Sigmoid colon (tissue), 7 donors: ENCODE measurements around the gene MEPCE. TPM values are rescaled to one million over a fixed set of nuclear protein-coding genes. Genes with fewer than 3 reads are reported as not detected.

Source experiments
- DNase-seq: peaks from one replicate; pipeline ENCODE4 v3.0.0-alpha.2; 2019
- H3K27ac ChIP-seq, 4 donors: fragments of 200-600 bp; sonication (generic); one replicate each; pipeline ENCODE4 v1.5.1; 2016 to 2019; ENCODE audit warnings: mild to moderate bottlenecking in 1 of 4
- H3K27me3 ChIP-seq, 3 donors: fragments of 200-600 bp; sonication (generic); one replicate each; pipeline ENCODE4 v1.5.1; 2019; ENCODE audit warnings: mild to moderate bottlenecking in 1 of 3
- H3K36me3 ChIP-seq, 4 donors: fragments of 200-600 bp; sonication (generic); one replicate each; pipeline ENCODE4 v1.5.1; 2016 to 2019
- H3K4me1 ChIP-seq, 4 donors: fragments of 200-600 bp; sonication (generic); one replicate each; pipeline ENCODE4 v1.5.1; 2017 to 2019
- H3K4me3 ChIP-seq, 4 donors: fragments of 200-600 bp; sonication (generic); one replicate each; pipeline ENCODE4 v1.5.1; 2017 to 2019; ENCODE audit warnings: mild to moderate bottlenecking in 2 of 4, moderate library complexity in 1 of 4
- H3K9me3 ChIP-seq, 4 donors: fragments of 200-600 bp in 3 of 4; sonication (generic) in 3 of 4; one replicate each; pipeline versions ENCODE4 v1.5.1 to v1.6.1; 2013 to 2019
- CTCF ChIP-seq, 4 experiments: fragments of 450-650 bp in 3 of 4; fragments of 200-600 bp in 1 of 4; IDR thresholded peaks; one replicate each; pipeline ENCODE4 v1.5.1; 2016 to 2019; ENCODE audit warnings: antibody characterized with exemption in 4 of 4, mild to moderate bottlenecking in 3 of 4, moderate library complexity in 2 of 4
- EP300 ChIP-seq, 4 donors: sonication (generic); formaldehyde crosslinking; IDR thresholded peaks; one replicate each; pipeline ENCODE4 v1.6.1; 2017; ENCODE audit warnings: antibody characterized with exemption in 4 of 4
- POLR2A ChIP-seq, 2 donors: fragments of 450-650 bp; IDR thresholded peaks; one replicate each; pipeline ENCODE4 v1.6.1; 2016; ENCODE audit warnings: antibody characterized with exemption in 2 of 2, mild to moderate bottlenecking in 2 of 2, moderate library complexity in 2 of 2
- POLR2AphosphoS5 ChIP-seq, 4 donors: sonication (generic); formaldehyde crosslinking; IDR thresholded peaks; one replicate each; pipeline ENCODE4 v1.6.1; 2017; ENCODE audit warnings: antibody characterized with exemption in 4 of 4
- WGBS, 2 donors: extraction: QIAGEN DNeasy Blood & Tissue Kit; methylation state at CpG; one replicate each; pipeline ENCODE4 v1.1.7; 2013; 5-methylcytosine and 5-hydroxymethylcytosine counted together
- intact Hi-C: fragments of 100-400 bp; cut with DNase I; formaldehyde crosslinking; loops from one replicate; pipeline ENCODE4 v1.15.1; 2023
- polyA plus RNA-seq, 3 donors: library from polyadenylated mRNA; stranded (reverse); fragments of 200-250 nt; gene quantifications; one replicate each; pipeline ENCODE4 v1.2.3, GENCODE V29; 2013
- total RNA-seq, 4 donors: library from RNA; depleted of rRNA; stranded (reverse); fragments of >200 nt; gene quantifications; one replicate each; pipeline ENCODE4 v1.1.0, GENCODE V29; 2016
- donor health status: healthy with polysubstance abuse.
- donor health status: Bipolar disorder and iron deficiency.
- donor health status: healthy.

Gene MEPCE
- total and polyA plus RNA-seq, 7 donors, result 18.0 to 32.1 (median 24.9) TPM

- H3K27me3 ChIP-seq, result peaks cover 0 to 4% (median 0%) of the 10 kb centered on the region in 3 donors
- no peak overlapping the region for H3K4me3 ChIP-seq
- no peaks in the 10 kb centered on the region for H3K9me3 ChIP-seq
- H3K36me3 ChIP-seq, result no peaks in the 10 kb centered on the region
- DNase-seq, result no peak
- intact Hi-C loops, result no loop called here
- no peaks in the 10 kb centered on the region for H3K4me1 ChIP-seq
- H3K27ac ChIP-seq, result no peak overlapping the region
- no peak for TF ChIP-seq CTCF (IDR thresholded peaks at IDR 0.05)
- TF ChIP-seq EP300 (IDR thresholded peaks at IDR 0.05), result no peak
- no peak for TF ChIP-seq POLR2AphosphoS5 (IDR thresholded peaks at IDR 0.05)
- TF ChIP-seq POLR2A (IDR thresholded peaks at IDR 0.05), result no peak
- WGBS, 2 donors, result 68 to 83% methylated on average over 4 of the region's 4 CpGs
These were observed 36.3 kb upstream of the MEPCE start for GRCh38 chr7:100393233-100393905.

GRCh38 chr7:100394077-100394476 is 35.6 kb upstream of the MEPCE start:
- intact Hi-C loops, result no loop called here
- DNase-seq, result no peak
- TF ChIP-seq EP300 (IDR thresholded peaks at IDR 0.05) (no peak), CTCF (IDR thresholded peaks at IDR 0.05) (no peak), POLR2A (IDR thresholded peaks at IDR 0.05) (no peak), POLR2AphosphoS5 (IDR thresholded peaks at IDR 0.05) (no peak)
- whole genome bisulfite sequencing, 2 donors, result 77 to 86% methylated on average over 2 of the region's 2 CpGs
- Histone ChIP-seq H3K9me3 (no peaks in the 10 kb centered on the region), H3K27ac (no peak overlapping the region), H3K27me3 (peaks cover 0 to 4% (median 0%) of the 10 kb centered on the region in 3 donors), H3K36me3 (no peaks in the 10 kb centered on the region), H3K4me3 (no peak overlapping the region), H3K4me1 (no peaks in the 10 kb centered on the region)

GRCh38 chr7:100396421-100396982 is 33.1 kb upstream of the MEPCE start:
- intact Hi-C loops, result no loop called here
- no peaks in the 10 kb centered on the region for H3K27me3 ChIP-seq
- H3K27ac ChIP-seq, result peak overlapping the region in 1 of 4 donors; percentile 31
- no peaks in the 10 kb centered on the region for H3K4me1 ChIP-seq
- H3K36me3 ChIP-seq, result no peaks in the 10 kb centered on the region
- TF ChIP-seq EP300 (IDR thresholded peaks at IDR 0.05) (no peak), POLR2A (IDR thresholded peaks at IDR 0.05) (no peak), POLR2AphosphoS5 (IDR thresholded peaks at IDR 0.05) (no peak), CTCF (IDR thresholded peaks at IDR 0.05) (no peak)
- no peak overlapping the region for H3K4me3 ChIP-seq
- DNase-seq, result no peak
- 52 to 75% methylated on average over 9 of the region's 9 CpGs for WGBS, 2 donors
- no peaks in the 10 kb centered on the region for H3K9me3 ChIP-seq

GRCh38 chr7:100397315-100398081 is 32.1 kb upstream of the MEPCE start:
- DNase-seq, result no peak
- Histone ChIP-seq H3K4me1 (no peaks in the 10 kb centered on the region), H3K4me3 (no peak overlapping the region), H3K27me3 (no peaks in the 10 kb centered on the region), H3K36me3 (no peaks in the 10 kb centered on the region), H3K27ac (no peak overlapping the region), H3K9me3 (no peaks in the 10 kb centered on the region)
- TF ChIP-seq POLR2A (IDR thresholded peaks at IDR 0.05), result no peak
- TF ChIP-seq EP300 (IDR thresholded peaks at IDR 0.05), result no peak
- TF ChIP-seq POLR2AphosphoS5 (IDR thresholded peaks at IDR 0.05), result no peak
- no peak for TF ChIP-seq CTCF (IDR thresholded peaks at IDR 0.05)
- intact Hi-C loops, result no loop called here
- 58 to 71% methylated on average over 13 of the region's 13 CpGs for WGBS, 2 donors
